Stimulated activated CD8-positive, alpha-beta memory T cell treated with anti-CD3 and anti-CD28 coated beads, Interleukin-4, amount 100 ng/mL, for 1 hour (primary cell): ENCODE results near the gene TIMM17A.

Source experiments
- DNase-seq, 2 donors: peaks; one replicate each; pipeline ENCODE4 v3.0.0-alpha.2; 2020; ENCODE audit warnings: low read depth in 2 of 2, low spot score in 1 of 2

Gene TIMM17A

GRCh38 chr1:201982623-201983379 is 27.5 kb downstream of the TIMM17A start, which contains the start of gene RNPEP:
TSS of gene RNPEP (plus strand) at chr1:201982648. CDS start at chr1:201982667, 19 bp downstream.
- DNase-seq = peak; percentile 26 to 31

GRCh38 chr1:201983380-201983805 is 28.1 kb downstream of the TIMM17A start:
- DNase-seq = no peak

- no peak for DNase-seq
Observed at GRCh38 chr1:201984446-201984845, 29.1 kb downstream of the TIMM17A start.

- no peak for DNase-seq
Observed at GRCh38 chr1:201985355-201985754, 30.1 kb downstream of the TIMM17A start.

GRCh38 chr1:201988601-201989000 is 33.3 kb downstream of the TIMM17A start:
- DNase-seq = no peak

GRCh38 chr1:201989354-201990128 is 34.2 kb downstream of the TIMM17A start:
- DNase-seq = no peak

GRCh38 chr1:201990427-201990826 is 35.1 kb downstream of the TIMM17A start:
- DNase-seq = no peak

GRCh38 chr1:201999625-202000238 is 44.4 kb downstream of the TIMM17A start:
- DNase-seq = no peak

- no peak for DNase-seq
Observed at GRCh38 chr1:202002507-202002906, 47.2 kb downstream of the TIMM17A start.

- DNase-seq = no peak
Observed at GRCh38 chr1:202004711-202005110, 49.4 kb downstream of the TIMM17A start.

- no peak for DNase-seq
Observed at GRCh38 chr1:202005958-202006357, 50.7 kb downstream of the TIMM17A start.

GRCh38 chr1:202007304-202007703 is 52.0 kb downstream of the TIMM17A start:
- no peak for DNase-seq

- DNase-seq = no peak
Observed at GRCh38 chr1:202007805-202008489, 52.6 kb downstream of the TIMM17A start.

GRCh38 chr1:202009326-202010179 is 54.2 kb downstream of the TIMM17A start:
- DNase-seq = peak; percentile 17 to 30

GRCh38 chr1:202010180-202011015 is 55.1 kb downstream of the TIMM17A start, which contains the start of gene ELF3:
TSS of gene ELF3 (plus strand) at chr1:202010587. CDS start at chr1:202011137, 550 bp downstream.
- DNase-seq = no peak

GRCh38 chr1:202011994-202012393 is 56.7 kb downstream of the TIMM17A start:
- DNase-seq = no peak

GRCh38 chr1:202012544-202013478 is 57.5 kb downstream of the TIMM17A start:
- DNase-seq = no peak

- no peak for DNase-seq
Observed at GRCh38 chr1:202013603-202014002, 58.3 kb downstream of the TIMM17A start.
